Mesendoderm (in vitro differentiated cells): Measurements from ENCODE around the gene NEDD4L.

Experiments used
- DNase-seq: peaks from one replicate; pipeline ENCODE4 v3.0.0; 2013
- H2AK5ac ChIP-seq: 2 replicates; pipeline ENCODE4 v1.6.1; 2013; ENCODE audit warnings: low read length, inconsistent platforms
- H2BK120ac ChIP-seq: 2 replicates; pipeline ENCODE4 v1.6.1; 2013; ENCODE audit warnings: low read depth, mild to moderate bottlenecking, low read length, moderate library complexity, mixed read lengths
- H2BK15ac ChIP-seq: replicated peaks from 2 replicates; pipeline ENCODE4 v1.6.1; 2013; ENCODE audit warnings: low read depth, mild to moderate bottlenecking, moderate library complexity
- H2BK5ac ChIP-seq: 2 replicates; pipeline ENCODE4 v1.6.1; 2013; ENCODE audit warnings: low read length, inconsistent platforms
- H3K18ac ChIP-seq: 2 replicates; pipeline ENCODE4 v1.6.1; 2013; ENCODE audit warnings: mild to moderate bottlenecking, low read length, mixed read lengths
- H3K23ac ChIP-seq: one replicate; pipeline ENCODE4 v1.6.1; 2013; ENCODE audit warnings: low read length
- H3K27ac ChIP-seq: 2 replicates; pipeline ENCODE4 v1.5.1; 2013; ENCODE audit warnings: low read depth, mild to moderate bottlenecking, inconsistent platforms, low read length, moderate library complexity
- H3K27me3 ChIP-seq: 2 replicates; pipeline ENCODE4 v1.6.1; 2013; ENCODE audit warnings: low read length, control low read depth, mild to moderate bottlenecking, inconsistent platforms; ENCODE audit not compliant: insufficient read depth, poor library complexity
- H3K36me3 ChIP-seq: 2 replicates; pipeline ENCODE4 v1.6.1; 2013; ENCODE audit warnings: low read length, inconsistent platforms; ENCODE audit not compliant: control insufficient read depth, insufficient read depth
- H3K4ac ChIP-seq: one replicate; pipeline ENCODE4 v1.6.1; 2013; ENCODE audit warnings: low read depth, mild to moderate bottlenecking, low read length, moderate library complexity
- H3K4me1 ChIP-seq: 2 replicates; pipeline ENCODE4 v1.6.1; 2013; ENCODE audit warnings: low read depth, low read length, inconsistent platforms; ENCODE audit not compliant: control insufficient read depth
- H3K4me2 ChIP-seq: 2 replicates; pipeline ENCODE4 v1.6.1; 2013; ENCODE audit warnings: low read length
- H3K4me3 ChIP-seq: 2 replicates; pipeline ENCODE4 v1.5.1; 2013; ENCODE audit warnings: mild to moderate bottlenecking, low read length
- H3K56ac ChIP-seq: one replicate; pipeline ENCODE4 v1.6.1; 2013; ENCODE audit warnings: low read length
- H3K79me1 ChIP-seq: 2 replicates; pipeline ENCODE4 v1.6.1; 2013; ENCODE audit warnings: low read length, inconsistent platforms
- H3K79me2 ChIP-seq: 2 replicates; pipeline ENCODE4 v1.6.1; 2013; ENCODE audit warnings: mild to moderate bottlenecking, low read length; ENCODE audit not compliant: control insufficient read depth, insufficient read depth
- H3K9ac ChIP-seq: 2 replicates; pipeline ENCODE4 v1.6.1; 2013; ENCODE audit warnings: low read length, inconsistent platforms
- H4K5ac ChIP-seq: one replicate; pipeline ENCODE4 v1.6.1; 2013; ENCODE audit warnings: low read length
- H4K8ac ChIP-seq: one replicate; pipeline ENCODE4 v1.6.1; 2013; ENCODE audit warnings: low read depth, mild to moderate bottlenecking, control low read depth, low read length, moderate library complexity
- WGBS: extraction: QIAGEN DNeasy Blood & Tissue Kit; methylation state at CpG from one replicate; pipeline ENCODE4 v1.1.7; 2013; ENCODE audit warnings: low lambda C conversion rate, missing lambda C conversion rate; ENCODE audit not compliant: insufficient coverage; ENCODE audit errors: extremely low coverage; 5-methylcytosine and 5-hydroxymethylcytosine counted together

Gene NEDD4L

GRCh38 chr18:58104096-58104495, 60.1 kb downstream of the NEDD4L start:
- Histone ChIP-seq H3K4me3 (no peak overlapping the region), H3K23ac (no peak overlapping the region), H3K56ac (no peak overlapping the region), H3K27ac (no peak overlapping the region), H3K36me3 (no peaks in the 10 kb centered on the region), H3K4me1 (peaks cover 7% of the 10 kb centered on the region), H2AK5ac (no peak overlapping the region), H4K8ac (no peak overlapping the region), H4K5ac (no peak overlapping the region), H2BK5ac (no peak overlapping the region), H2BK120ac (no peak overlapping the region), H3K4ac (no peak overlapping the region), H3K79me2 (peaks cover 18% of the 10 kb centered on the region), H3K18ac (no peak overlapping the region), H3K27me3 (no peaks in the 10 kb centered on the region), H3K9ac (no peak overlapping the region), H3K79me1 (peaks cover 19% of the 10 kb centered on the region), H3K4me2 (no peak overlapping the region), H2BK15ac (no peak overlapping the region)
- WGBS = no CpG with 5 or more reads among the region's 12 CpGs
- no peak for DNase-seq

GRCh38 chr18:58105206-58105887, 61.3 kb downstream of the NEDD4L start:
- no peak overlapping the region for H3K4me3 ChIP-seq
- no peak for DNase-seq
- H3K9ac ChIP-seq = no peak overlapping the region
- H4K8ac ChIP-seq = no peak overlapping the region
- no peak overlapping the region for H3K4ac ChIP-seq
- H3K56ac ChIP-seq = no peak overlapping the region
- H2BK5ac ChIP-seq = no peak overlapping the region
- H2BK15ac ChIP-seq = no peak overlapping the region
- no peak overlapping the region for H3K18ac ChIP-seq
- H3K27me3 ChIP-seq = no peaks in the 10 kb centered on the region
- H2BK120ac ChIP-seq = no peak overlapping the region
- no peak overlapping the region for H3K4me2 ChIP-seq
- WGBS = no CpG with 5 or more reads among the region's 10 CpGs
- peaks cover 7% of the 10 kb centered on the region for H3K4me1 ChIP-seq
- H3K79me1 ChIP-seq = peaks cover 22% of the 10 kb centered on the region
- no peak overlapping the region for H3K23ac ChIP-seq
- no peaks in the 10 kb centered on the region for H3K36me3 ChIP-seq
- no peak overlapping the region for H4K5ac ChIP-seq
- peaks cover 22% of the 10 kb centered on the region for H3K79me2 ChIP-seq
- no peak overlapping the region for H2AK5ac ChIP-seq
- no peak overlapping the region for H3K27ac ChIP-seq

- no peak overlapping the region for H3K23ac ChIP-seq
- H3K18ac ChIP-seq = no peak overlapping the region
- H3K79me1 ChIP-seq = peaks cover 24% of the 10 kb centered on the region
- no peak overlapping the region for H2BK120ac ChIP-seq
- H2AK5ac ChIP-seq = no peak overlapping the region
- no peak for DNase-seq
- H3K79me2 ChIP-seq = peaks cover 23% of the 10 kb centered on the region
- H3K4ac ChIP-seq = no peak overlapping the region
- no peaks in the 10 kb centered on the region for H3K36me3 ChIP-seq
- WGBS = no CpG with 5 or more reads among the region's 3 CpGs
- H2BK5ac ChIP-seq = no peak overlapping the region
- no peak overlapping the region for H3K4me3 ChIP-seq
- H4K5ac ChIP-seq = no peak overlapping the region
- no peak overlapping the region for H3K27ac ChIP-seq
- H3K4me2 ChIP-seq = no peak overlapping the region
- H3K27me3 ChIP-seq = no peaks in the 10 kb centered on the region
- no peak overlapping the region for H4K8ac ChIP-seq
- no peak overlapping the region for H3K9ac ChIP-seq
- H3K56ac ChIP-seq = no peak overlapping the region
- no peak overlapping the region for H2BK15ac ChIP-seq
- H3K4me1 ChIP-seq = peaks cover 7% of the 10 kb centered on the region
Observed at GRCh38 chr18:58105888-58106260, 61.8 kb downstream of the NEDD4L start.

GRCh38 chr18:58106289-58107070, 62.5 kb downstream of the NEDD4L start:
- Histone ChIP-seq H3K79me2 (peaks cover 23% of the 10 kb centered on the region), H2AK5ac (no peak overlapping the region), H3K27ac (no peak overlapping the region), H3K23ac (no peak overlapping the region), H3K4me3 (no peak overlapping the region), H3K27me3 (no peaks in the 10 kb centered on the region), H3K56ac (no peak overlapping the region), H2BK15ac (no peak overlapping the region), H3K18ac (no peak overlapping the region), H2BK5ac (no peak overlapping the region), H3K4ac (no peak overlapping the region), H3K79me1 (peaks cover 24% of the 10 kb centered on the region), H3K4me2 (no peak overlapping the region), H3K36me3 (no peaks in the 10 kb centered on the region), H2BK120ac (no peak overlapping the region), H3K9ac (no peak overlapping the region), H3K4me1 (peaks cover 7% of the 10 kb centered on the region), H4K5ac (no peak overlapping the region), H4K8ac (no peak overlapping the region)
- no peak for DNase-seq
- no CpG with 5 or more reads among the region's 6 CpGs for WGBS

- no peak overlapping the region for H3K4ac ChIP-seq
- H3K36me3 ChIP-seq = no peaks in the 10 kb centered on the region
- peaks cover 5% of the 10 kb centered on the region for H3K4me1 ChIP-seq
- H3K23ac ChIP-seq = no peak overlapping the region
- no peak overlapping the region for H3K4me2 ChIP-seq
- no peak overlapping the region for H2AK5ac ChIP-seq
- H2BK120ac ChIP-seq = no peak overlapping the region
- H2BK5ac ChIP-seq = no peak overlapping the region
- H3K9ac ChIP-seq = no peak overlapping the region
- H3K27ac ChIP-seq = no peak overlapping the region
- H3K79me2 ChIP-seq = peaks cover 24% of the 10 kb centered on the region
- peaks cover 24% of the 10 kb centered on the region for H3K79me1 ChIP-seq
- no CpG with 5 or more reads among the region's 2 CpGs for WGBS
- no peak overlapping the region for H4K5ac ChIP-seq
- H4K8ac ChIP-seq = no peak overlapping the region
- no peaks in the 10 kb centered on the region for H3K27me3 ChIP-seq
- no peak overlapping the region for H3K4me3 ChIP-seq
- H3K18ac ChIP-seq = no peak overlapping the region
- DNase-seq = no peak
- H2BK15ac ChIP-seq = no peak overlapping the region
- H3K56ac ChIP-seq = no peak overlapping the region
Observed at GRCh38 chr18:58109256-58109655, 65.2 kb downstream of the NEDD4L start.
